Stimulated activated CD4-positive, alpha-beta T cell treated with anti-CD3 and anti-CD28 coated beads, Interleukin-15, amount 100 ng/mL, for 48 hours (primary cell): ENCODE results near the gene RHOU.
"Not testable (repeated sequence)": the region's sequence is repeated elsewhere in the genome, so short reads cannot be mapped to it uniquely, and the experiment has no call there.

Experiments
- DNase-seq, 2 donors: peaks; one replicate each; pipeline ENCODE4 v3.0.0-alpha.2; 2020; ENCODE audit warnings: low read depth in 2 of 2

The RHOU gene

GRCh38 chr1:228734881-228735801 lies at the start of gene RHOU:
Gene RHOU (plus strand): TSS chr1:228735479. CDS start chr1:228735743, 264 bp downstream.
- DNase-seq = peak; percentile 42 to 55

GRCh38 chr1:228687587-228687986 lies 47.7 kb upstream of the RHOU start:
- no peak for DNase-seq

GRCh38 chr1:228689255-228689654 lies 46.0 kb upstream of the RHOU start:
- DNase-seq = no peak

GRCh38 chr1:228691211-228691610 lies 44.1 kb upstream of the RHOU start:
- no peak for DNase-seq

GRCh38 chr1:228691926-228692325 lies 43.4 kb upstream of the RHOU start:
- DNase-seq = no peak

GRCh38 chr1:228694447-228694846 lies 40.8 kb upstream of the RHOU start:
- not testable (repeated sequence) for DNase-seq

GRCh38 chr1:228695015-228695955 lies 40.0 kb upstream of the RHOU start:
- no peak for DNase-seq

- DNase-seq = no peak
Observed at GRCh38 chr1:228697207-228698016, 37.9 kb upstream of the RHOU start.

- no peak for DNase-seq
Observed at GRCh38 chr1:228698017-228698329, 37.3 kb upstream of the RHOU start.

GRCh38 chr1:228702433-228702832 lies 32.8 kb upstream of the RHOU start:
- DNase-seq = no peak

- DNase-seq = no peak
Observed at GRCh38 chr1:228706305-228706704, 29.0 kb upstream of the RHOU start.

GRCh38 chr1:228717081-228717480 lies 18.2 kb upstream of the RHOU start:
- no peak for DNase-seq

GRCh38 chr1:228721407-228721806 lies 13.9 kb upstream of the RHOU start:
- DNase-seq = no peak

GRCh38 chr1:228723287-228723686 lies 12.0 kb upstream of the RHOU start:
- DNase-seq = no peak

- no peak for DNase-seq
Observed at GRCh38 chr1:228723921-228724320, 11.4 kb upstream of the RHOU start.

- no peak for DNase-seq
Observed at GRCh38 chr1:228725178-228725577, 10.1 kb upstream of the RHOU start.

GRCh38 chr1:228727681-228728171 lies 7.6 kb upstream of the RHOU start:
- no peak for DNase-seq

GRCh38 chr1:228732426-228732825 lies 2.9 kb upstream of the RHOU start:
- no peak for DNase-seq

GRCh38 chr1:228733576-228733975 lies 1.7 kb upstream of the RHOU start:
- DNase-seq = no peak

GRCh38 chr1:228735871-228736586 lies 750 bp downstream of the RHOU start:
- DNase-seq = no peak
